ENCODE measurements around the gene VPS37B. TPM values are rescaled to one million over a fixed set of nuclear protein-coding genes. Genes with fewer than 3 reads are reported as not detected.

Gene VPS37B
- total RNA-seq, 3 donors from 2014 or later = 15.4 to 37.8 (median 34.4) TPM

DNA sequence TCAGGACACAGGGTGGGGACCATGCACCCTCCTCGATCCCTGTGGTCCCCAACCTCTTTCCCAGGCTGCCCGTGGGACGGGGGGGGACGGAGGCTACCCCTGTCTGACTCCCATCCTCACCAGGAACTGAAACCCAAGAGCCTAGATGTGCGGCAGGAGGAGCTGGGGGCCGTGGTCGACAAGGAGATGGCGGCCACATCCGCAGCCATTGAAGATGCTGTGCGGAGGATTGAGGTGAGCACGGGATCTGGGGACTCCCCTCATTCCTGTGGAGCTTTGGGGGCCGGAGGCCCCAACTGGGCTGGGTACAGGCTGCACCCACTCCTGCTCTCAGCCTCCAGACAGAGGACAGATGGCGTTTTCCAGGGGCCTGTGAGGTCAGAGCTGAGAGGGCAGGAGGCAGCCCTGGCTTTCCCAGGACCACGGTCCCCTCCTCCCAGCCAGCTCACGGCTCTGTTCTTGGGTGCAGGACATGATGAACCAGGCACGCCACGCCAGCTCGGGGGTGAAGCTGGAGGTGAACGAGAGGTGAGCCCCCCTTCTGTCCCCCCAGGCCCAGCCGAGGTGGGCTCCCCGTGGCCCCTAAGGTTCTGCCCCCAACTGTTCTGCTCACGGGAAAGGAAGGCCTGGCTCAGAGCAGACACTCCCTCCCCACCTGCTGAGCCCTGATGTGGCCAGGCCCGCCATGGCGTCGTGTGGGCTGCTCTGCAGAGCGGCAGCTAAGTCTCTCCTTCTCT, 36.5 kb downstream of the VPS37B start:
- Histone ChIP-seq H3K4me3 (no peak overlapping the region), H3K4me1 (peaks cover 4 to 29% of the 10 kb centered on the region in 2 donors), H3K9me3 (no peaks in the 10 kb centered on the region), H3K27me3 (no peaks in the 10 kb centered on the region), H3K27ac (peak overlapping the region in 1 of 2 donors; percentile 84), H3K36me3 (no peaks in the 10 kb centered on the region)
- TF ChIP-seq, protein P1, sequence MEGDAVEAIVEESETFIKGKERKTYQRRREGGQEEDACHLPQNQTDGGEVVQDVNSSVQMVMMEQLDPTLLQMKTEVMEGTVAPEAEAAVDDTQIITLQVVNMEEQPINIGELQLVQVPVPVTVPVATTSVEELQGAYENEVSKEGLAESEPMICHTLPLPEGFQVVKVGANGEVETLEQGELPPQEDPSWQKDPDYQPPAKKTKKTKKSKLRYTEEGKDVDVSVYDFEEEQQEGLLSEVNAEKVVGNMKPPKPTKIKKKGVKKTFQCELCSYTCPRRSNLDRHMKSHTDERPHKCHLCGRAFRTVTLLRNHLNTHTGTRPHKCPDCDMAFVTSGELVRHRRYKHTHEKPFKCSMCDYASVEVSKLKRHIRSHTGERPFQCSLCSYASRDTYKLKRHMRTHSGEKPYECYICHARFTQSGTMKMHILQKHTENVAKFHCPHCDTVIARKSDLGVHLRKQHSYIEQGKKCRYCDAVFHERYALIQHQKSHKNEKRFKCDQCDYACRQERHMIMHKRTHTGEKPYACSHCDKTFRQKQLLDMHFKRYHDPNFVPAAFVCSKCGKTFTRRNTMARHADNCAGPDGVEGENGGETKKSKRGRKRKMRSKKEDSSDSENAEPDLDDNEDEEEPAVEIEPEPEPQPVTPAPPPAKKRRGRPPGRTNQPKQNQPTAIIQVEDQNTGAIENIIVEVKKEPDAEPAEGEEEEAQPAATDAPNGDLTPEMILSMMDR (IDR thresholded peaks at IDR 0.05) = no peak
- TF ChIP-seq POLR2A (IDR thresholded peaks at IDR 0.05) (no peak), POLR2AphosphoS5 (IDR thresholded peaks at IDR 0.05) (no peak)
- no peak for DNase-seq (ENCODE audit: low spot score in 2 of 2)
- intact Hi-C loops (cut with DNase I; ENCODE audit: low total_unique reads) = loop anchor here (5.0 kb wide), 1 partner anchor 88 kb away; no protein-coding TSS in a partner anchor

DNA sequence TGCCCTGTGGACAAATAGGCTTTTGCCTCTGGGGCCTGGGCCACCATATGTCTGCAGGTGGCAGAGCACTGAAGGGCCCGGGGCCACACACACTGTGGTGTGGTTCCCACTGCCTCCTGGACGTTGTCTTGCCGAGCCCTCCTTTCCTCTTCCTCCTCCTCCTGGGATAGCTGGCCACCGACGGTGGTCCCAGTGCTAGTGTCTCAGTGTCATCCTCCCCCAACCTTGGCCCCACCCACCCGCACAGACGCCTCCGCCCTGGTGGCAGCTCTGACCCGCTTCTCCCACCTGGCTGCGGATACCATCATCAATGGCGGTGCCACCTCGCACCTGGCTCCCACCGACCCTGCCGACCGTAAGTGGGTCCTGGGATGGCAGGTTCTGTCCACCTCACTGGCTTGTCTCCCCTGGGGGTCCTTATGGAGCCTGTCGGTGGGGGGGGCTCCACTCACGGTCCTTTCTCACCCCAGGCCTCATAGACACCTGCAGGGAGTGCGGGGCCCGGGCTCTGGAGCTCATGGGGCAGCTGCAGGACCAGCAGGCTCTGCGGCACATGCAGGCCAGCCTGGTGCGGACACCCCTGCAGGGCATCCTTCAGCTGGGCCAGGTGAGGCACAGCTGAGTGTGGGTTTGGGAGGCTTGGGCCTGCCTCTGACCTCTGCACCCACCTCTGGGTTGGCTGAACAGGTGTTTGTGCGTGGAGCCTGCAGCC, 37.2 kb downstream of the VPS37B start:
- Histone ChIP-seq H3K27me3 (no peaks in the 10 kb centered on the region), H3K36me3 (no peaks in the 10 kb centered on the region), H3K4me3 (no peak overlapping the region), H3K27ac (no peak overlapping the region), H3K4me1 (peaks cover 4 to 29% of the 10 kb centered on the region in 2 donors), H3K9me3 (no peaks in the 10 kb centered on the region)
- DNase-seq (ENCODE audit: low spot score in 2 of 2) = no peak
- intact Hi-C loops (cut with DNase I; ENCODE audit: low total_unique reads) = no loop called here
- no peak for TF ChIP-seq POLR2A (IDR thresholded peaks at IDR 0.05)
- TF ChIP-seq, protein P1 (IDR thresholded peaks at IDR 0.05) = no peak
- TF ChIP-seq POLR2AphosphoS5 (IDR thresholded peaks at IDR 0.05) = no peak

DNA sequence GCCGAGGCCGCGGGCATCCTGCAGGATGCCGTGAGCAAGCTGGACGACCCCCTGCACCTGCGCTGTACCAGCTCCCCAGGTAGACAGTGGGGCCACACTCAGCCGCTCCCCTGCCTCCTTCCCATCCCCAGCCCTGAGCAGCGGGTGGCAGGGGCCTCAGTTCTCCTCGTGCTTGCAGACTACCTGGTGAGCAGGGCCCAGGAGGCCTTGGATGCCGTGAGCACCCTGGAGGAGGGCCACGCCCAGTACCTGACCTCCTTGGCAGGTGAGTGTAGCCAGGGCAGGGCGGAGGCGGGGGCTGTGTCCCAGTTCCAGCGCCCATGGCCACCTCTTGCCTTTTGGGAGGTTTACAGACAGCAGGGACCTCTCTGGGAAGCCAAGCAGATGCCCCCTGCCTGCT, 37.8 kb downstream of the VPS37B start:
- TF ChIP-seq, protein P1 (IDR thresholded peaks at IDR 0.05) = no peak
- TF ChIP-seq POLR2AphosphoS5 (IDR thresholded peaks at IDR 0.05) (no peak), POLR2A (IDR thresholded peaks at IDR 0.05) (no peak)

DNA sequence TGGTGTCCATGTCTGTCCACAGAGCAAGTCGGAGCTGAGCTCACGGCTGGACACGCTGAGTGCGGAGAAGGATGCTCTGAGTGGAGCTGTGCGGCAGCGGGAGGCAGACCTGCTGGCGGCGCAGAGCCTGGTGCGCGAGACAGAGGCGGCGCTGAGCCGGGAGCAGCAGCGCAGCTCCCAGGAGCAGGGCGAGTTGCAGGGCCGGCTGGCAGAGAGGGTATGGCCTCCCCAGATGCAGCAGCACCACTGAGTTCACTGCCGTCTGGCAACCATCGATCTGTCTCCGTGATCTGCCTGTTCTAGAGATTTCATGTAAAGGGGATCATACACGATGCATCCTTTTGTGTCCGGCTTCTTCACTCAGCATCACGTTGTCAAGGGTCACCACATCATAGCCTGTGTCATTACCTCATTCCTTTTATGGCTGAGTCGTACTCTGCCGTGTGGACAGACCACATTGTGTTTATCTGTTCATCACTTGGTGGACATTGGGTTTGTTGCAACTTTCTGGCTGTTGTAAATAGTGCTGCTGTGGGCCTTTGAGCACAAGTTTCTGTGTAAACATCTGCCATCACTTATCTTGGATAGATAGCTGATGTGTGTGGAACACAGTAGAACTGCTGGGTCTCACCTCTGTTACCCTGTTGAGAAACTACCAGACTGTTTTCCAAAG, 38.8 kb downstream of the VPS37B start:
- Histone ChIP-seq H3K27me3 (no peaks in the 10 kb centered on the region), H3K4me1 (peaks cover 0 to 17% of the 10 kb centered on the region in 2 donors), H3K9me3 (no peaks in the 10 kb centered on the region), H3K36me3 (no peaks in the 10 kb centered on the region), H3K4me3 (no peak overlapping the region), H3K27ac (no peak overlapping the region)
- no peak for DNase-seq (ENCODE audit: low spot score in 2 of 2)
- intact Hi-C loops (cut with DNase I; ENCODE audit: low total_unique reads) = no loop called here
- TF ChIP-seq, protein P1 (IDR thresholded peaks at IDR 0.05) = no peak
- TF ChIP-seq POLR2A (IDR thresholded peaks at IDR 0.05) (no peak), POLR2AphosphoS5 (IDR thresholded peaks at IDR 0.05) (no peak)

More for the DNA sequence above, 37.8 kb downstream of the VPS37B start:
- peaks cover 3 to 23% of the 10 kb centered on the region in 2 donors for H3K4me1 ChIP-seq
- H3K9me3 ChIP-seq = no peaks in the 10 kb centered on the region
- no peak overlapping the region for H3K4me3 ChIP-seq
- H3K27me3 ChIP-seq = no peaks in the 10 kb centered on the region
- H3K27ac ChIP-seq = no peak overlapping the region
- no peaks in the 10 kb centered on the region for H3K36me3 ChIP-seq
- DNase-seq (ENCODE audit: low spot score in 2 of 2) = no peak
- intact Hi-C loops (cut with DNase I; ENCODE audit: low total_unique reads) = no loop called here

Measured in breast epithelium (tissue), 4 donors.